Heart left ventricle (tissue), 16 donors: ENCODE results near the gene IDH2. TPM values are rescaled to one million over a fixed set of nuclear protein-coding genes. Genes with fewer than 3 reads are reported as not detected.
A peak's percentile ranks its signal among the peaks of the same experiment; 100 is the strongest.

Experiments
- ATAC-seq, 4 donors: fragments of 200-7000 bp; cut with Tn5 transposase; one replicate each; pipeline ENCODE4 v1.9.1; 2020 to 2022; ENCODE audit warnings: moderate library complexity in 4 of 4, mild to moderate bottlenecking in 3 of 4, moderate number of reproducible peaks in 1 of 4
- DNase-seq, 5 donors: peaks; one replicate each; pipeline ENCODE4 v3.0.0-alpha.2; 2020
- H3K27ac ChIP-seq, 12 donors: fragments of 200-600 bp; sonication (generic) in 4 of 12; one replicate each; pipeline versions ENCODE4 v1.5.0 to v1.8.0; 2016 to 2022; ENCODE audit warnings: mild to moderate bottlenecking in 2 of 12
- H3K27me3 ChIP-seq, 9 donors: fragments of 200-600 bp; sonication (generic) in 2 of 9; one replicate each; pipeline versions ENCODE4 v1.5.1 to v1.8.0; 2016 to 2022; ENCODE audit warnings: mild to moderate bottlenecking in 3 of 9
- H3K36me3 ChIP-seq, 9 donors: fragments of 200-600 bp; sonication (generic) in 2 of 9; one replicate each; pipeline versions ENCODE4 v1.5.0 to v1.8.0; 2018 to 2022; ENCODE audit warnings: mild to moderate bottlenecking in 2 of 9
- H3K4me1 ChIP-seq, 12 donors: fragments of 200-600 bp; sonication (generic) in 4 of 12; one replicate each; pipeline versions ENCODE4 v1.5.0 to v1.8.0; 2016 to 2022; ENCODE audit warnings: mild to moderate bottlenecking in 3 of 12
- H3K4me3 ChIP-seq, 12 donors: fragments of 200-600 bp; sonication (generic) in 4 of 12; one replicate each; pipeline versions ENCODE4 v1.5.0 to v1.8.0; 2017 to 2022; ENCODE audit warnings: mild to moderate bottlenecking in 9 of 12, moderate library complexity in 4 of 12
- H3K9me3 ChIP-seq, 12 donors: fragments of 200-600 bp; sonication (generic) in 4 of 12; one replicate each; pipeline versions ENCODE4 v1.5.0 to v1.8.0; 2016 to 2022; ENCODE audit warnings: mild to moderate bottlenecking in 1 of 12
- CTCF ChIP-seq, 12 donors: fragments of 200-600 bp; sonication (generic) in 4 of 12; IDR thresholded peaks; one replicate each; pipeline versions ENCODE4 v1.5.0 to v1.8.0; 2018 to 2022; ENCODE audit warnings: antibody characterized with exemption in 12 of 12, mild to moderate bottlenecking in 5 of 12
- POLR2A ChIP-seq, 2 donors: fragments of 450-650 bp; IDR thresholded peaks; one replicate each; pipeline ENCODE4 v1.6.1; 2017; ENCODE audit warnings: antibody characterized with exemption in 2 of 2, mild to moderate bottlenecking in 2 of 2, moderate library complexity in 2 of 2
- WGBS, 4 donors: extraction: QIAGEN DNeasy Blood & Tissue Kit in 2 of 4; methylation state at CpG; one replicate each; pipeline versions ENCODE4 v1.1.5 to v1.1.7; 2013 to 2018; 5-methylcytosine and 5-hydroxymethylcytosine counted together
- intact Hi-C, 10 donors: fragments of 100-400 bp; cut with DNase I; formaldehyde crosslinking; loops; one replicate each; pipeline versions ENCODE4 v1.11.1 to v1.14.2; 2022
- polyA plus RNA-seq, 2 donors: library from polyadenylated mRNA; stranded (reverse); fragments of 200-250 nt; gene quantifications; one replicate each; pipeline ENCODE4 v1.2.3, GENCODE V29; 2013
- total RNA-seq, 9 donors: library from RNA; depleted of rRNA in 2 of 9; stranded (reverse); fragments of >200 nt in 2 of 9; fragmentation: NEBNext Ultra II Directional in 3 of 9; extraction: Animal tissue kit (Norgen Biotek cat#: 25700) in 3 of 9; gene quantifications; one replicate each; pipeline versions ENCODE4 v1.1.0 to v1.2.4, GENCODE V29; 2016 to 2023
- donor health status: ischemic (EF 13 %, LVEDD 7.1; RV severe dilation, severe dysfunction).
- donor health status: healthy with polysubstance abuse.
- donor health status: DM: no; HTN: yes; CAD: no.
- donor health status: DM: no; HTN: no; CAD: no.
- donor health status: ischemic (EF 25% LVEDD 6.9; RV normal size, moderate dysfunction).
- donor health status: ischemic (EF 25% LVEDD 5.7; RV mildly dilated, moderate dysfunction).
- donor health status: healthy.
- donor health status: DM: yes; HTN: yes; CAD: no.
- donor health status: ischemic (EF 35%, LVEDD 5.7; RV mildly dilated, moderate dysfunction).
- donor health status: nonischemic (EF 11% LVEDD 7.7; RV severe dilation, severe dysfunction).
- donor health status: DM: yes; HTN: yes; CAD: no.
- donor health status: PGD.
- donor health status: ischemic (EF 29% LVEDD 5.4; RV normal size, mild dysfunction).
- donor health status: nonischemic (EF 23%, LVEDD 6.1; RV moderate dilation, normal function).

Gene IDH2
- total and polyA plus RNA-seq, 11 donors: 366 to 1,258 (median 729) TPM

- TF ChIP-seq POLR2A (IDR thresholded peaks at IDR 0.05) (no peak), CTCF (IDR thresholded peaks at IDR 0.05) (no peak)
These were observed 48.4 kb downstream of the IDH2 start for GRCh38 chr15:90053685-90054466.

DNA sequence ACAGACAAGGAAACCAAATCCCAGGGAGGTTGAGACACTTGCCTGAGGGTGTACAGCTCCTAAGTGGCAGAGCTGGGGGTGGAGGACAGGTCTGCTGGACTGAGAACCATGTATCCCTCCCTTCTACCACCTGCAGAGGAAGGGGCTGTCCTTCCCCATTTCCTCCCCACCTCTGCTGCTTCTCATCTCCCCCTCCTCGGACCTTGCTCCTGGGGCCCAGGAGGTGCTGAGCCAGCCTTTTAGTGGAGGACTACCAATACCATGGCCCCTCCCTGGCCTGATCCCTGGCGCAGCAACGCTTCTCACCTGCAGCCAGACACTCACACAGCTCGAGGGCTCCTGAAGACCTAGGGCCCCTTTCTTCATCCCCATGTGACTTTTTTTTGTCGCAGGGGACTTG lies 50.4 kb downstream of the IDH2 start:
- Histone ChIP-seq H3K27ac (no peak overlapping the region), H3K36me3 (no peaks in the 10 kb centered on the region), H3K4me3 (no peak overlapping the region), H3K4me1 (peaks cover 0 to 37% (median 12%) of the 10 kb centered on the region in 12 donors), H3K9me3 (no peaks in the 10 kb centered on the region), H3K27me3 (no peaks in the 10 kb centered on the region)
- ATAC-seq (no peak), DNase-seq (no peak)
- TF ChIP-seq CTCF (IDR thresholded peaks at IDR 0.05): no peak
- TF ChIP-seq POLR2A (IDR thresholded peaks at IDR 0.05): no peak
- intact Hi-C loops: no loop called here
- 82 to 92% (median 90%) methylated on average over 5 of the region's 5 CpGs for WGBS, 4 donors

More at GRCh38 chr15:90053685-90054466, 48.4 kb downstream of the IDH2 start:
- H3K27me3 ChIP-seq: no peaks in the 10 kb centered on the region
- no peak overlapping the region for H3K4me3 ChIP-seq
- peak overlapping the region in 2 of 12 donors; percentile 17 to 32 for H3K27ac ChIP-seq
- peaks cover 0 to 34% (median 5%) of the 10 kb centered on the region in 12 donors for H3K4me1 ChIP-seq
- no peaks in the 10 kb centered on the region for H3K36me3 ChIP-seq
- ATAC-seq (no peak), DNase-seq (no peak)
- intact Hi-C loops: no loop called here
- H3K9me3 ChIP-seq: no peaks in the 10 kb centered on the region
- WGBS, 4 donors: 81 to 88% (median 87%) methylated on average over 14 of the region's 14 CpGs

- Histone ChIP-seq H3K27me3 (no peaks in the 10 kb centered on the region), H3K9me3 (no peaks in the 10 kb centered on the region), H3K36me3 (no peaks in the 10 kb centered on the region), H3K27ac (peak overlapping the region in 2 of 12 donors; percentile 4 to 29), H3K4me1 (peaks cover 0 to 37% (median 16%) of the 10 kb centered on the region in 12 donors), H3K4me3 (no peak overlapping the region)
- intact Hi-C loops: no loop called here
- TF ChIP-seq POLR2A (IDR thresholded peaks at IDR 0.05): no peak
- TF ChIP-seq CTCF (IDR thresholded peaks at IDR 0.05): no peak
- peak; percentile 43 to 71 (median 57) for ATAC-seq
- 64 to 71% (median 67%) methylated on average over 21 to 22 of the region's 22 CpGs for WGBS, 4 donors
- DNase-seq: peak in 1 of 5 donors; percentile 15
These were observed 52.3 kb downstream of the IDH2 start for GRCh38 chr15:90049666-90050604.

DNA sequence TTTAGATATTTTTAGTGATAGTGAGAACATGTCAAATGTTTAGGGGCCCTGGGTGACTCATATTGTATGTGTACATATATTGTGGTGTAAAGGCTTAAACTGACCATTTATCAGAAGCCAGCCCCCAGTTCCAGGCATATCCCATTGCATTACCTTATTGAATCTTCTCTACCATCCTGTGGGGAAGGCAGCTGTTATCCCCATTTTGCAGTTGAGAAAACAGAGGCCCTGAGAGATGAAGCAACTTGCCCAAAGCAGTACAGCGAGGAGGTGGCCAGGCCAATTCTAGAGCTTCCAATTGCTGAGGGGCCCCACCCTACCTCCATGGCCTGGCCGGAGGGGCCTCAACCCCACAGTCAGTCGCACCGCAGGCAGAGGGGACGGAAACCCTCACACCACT lies 53.2 kb downstream of the IDH2 start:
- DNase-seq (peak in 1 of 5 donors; percentile 5), ATAC-seq (no peak)
- Histone ChIP-seq H3K27ac (no peak overlapping the region), H3K9me3 (no peaks in the 10 kb centered on the region), H3K4me3 (no peak overlapping the region), H3K4me1 (peaks cover 0 to 32% (median 13%) of the 10 kb centered on the region in 12 donors), H3K36me3 (no peaks in the 10 kb centered on the region), H3K27me3 (no peaks in the 10 kb centered on the region)
- intact Hi-C loops: no loop called here
- no peak for TF ChIP-seq POLR2A (IDR thresholded peaks at IDR 0.05)
- no peak for TF ChIP-seq CTCF (IDR thresholded peaks at IDR 0.05)
- 97 to 100% (median 98%) methylated on average over 5 of the region's 5 CpGs for WGBS, 4 donors
